ENCODE data around the gene BAIAP2L1. TPM values are rescaled to one million over a fixed set of nuclear protein-coding genes. Genes with fewer than 3 reads are reported as not detected.

Gene BAIAP2L1
- total and polyA plus RNA-seq, 2 donors from 2014 or later: 9.6 to 18.8 TPM

DNA sequence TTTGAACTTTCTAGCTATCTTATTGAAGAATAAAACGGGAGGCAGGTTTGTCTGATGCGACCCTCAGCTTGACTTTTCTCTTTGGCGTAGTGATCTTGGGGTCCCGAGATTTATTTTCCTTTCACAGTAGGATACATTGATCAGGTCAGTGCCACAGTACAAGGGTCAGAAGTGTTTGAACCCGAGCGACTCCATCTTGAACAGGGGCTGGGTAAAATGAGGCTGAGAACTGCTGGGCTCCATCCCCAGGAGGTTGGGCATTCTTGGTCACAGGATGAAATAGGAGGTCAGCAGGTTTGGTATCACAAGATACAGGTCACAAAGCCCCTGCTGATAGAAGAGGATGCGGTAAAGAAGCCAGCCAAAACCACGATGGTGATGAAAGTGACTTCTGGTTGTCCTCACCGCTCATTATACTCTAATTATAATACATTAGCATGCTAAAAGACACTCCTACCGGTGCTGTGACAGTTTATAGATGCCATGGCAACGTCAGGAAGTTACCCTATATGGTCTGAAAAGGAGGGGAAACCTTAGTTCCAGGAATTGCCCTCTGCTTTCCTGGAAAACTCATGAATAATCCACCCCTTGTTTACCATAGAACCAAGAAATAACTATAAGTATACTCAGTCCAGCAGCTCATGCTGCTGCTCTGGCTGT, 145.8 kb downstream of the BAIAP2L1 start:
- H3K4me3 ChIP-seq (ENCODE audit: low read length in 3 of 3): no peak overlapping the region
- H3K4me1 ChIP-seq (ENCODE audit: control insufficient read depth in 2 of 3, insufficient read depth in 2 of 3, low read depth in 1 of 3, low read length in 3 of 3): peaks cover 0 to 12% (median 10%) of the 10 kb centered on the region in 3 donors
- intact Hi-C loops (cut with DNase I): no loop called here
- DNase-seq (no peak), FAIRE-seq (no peak)
- TF ChIP-seq, protein P1, sequence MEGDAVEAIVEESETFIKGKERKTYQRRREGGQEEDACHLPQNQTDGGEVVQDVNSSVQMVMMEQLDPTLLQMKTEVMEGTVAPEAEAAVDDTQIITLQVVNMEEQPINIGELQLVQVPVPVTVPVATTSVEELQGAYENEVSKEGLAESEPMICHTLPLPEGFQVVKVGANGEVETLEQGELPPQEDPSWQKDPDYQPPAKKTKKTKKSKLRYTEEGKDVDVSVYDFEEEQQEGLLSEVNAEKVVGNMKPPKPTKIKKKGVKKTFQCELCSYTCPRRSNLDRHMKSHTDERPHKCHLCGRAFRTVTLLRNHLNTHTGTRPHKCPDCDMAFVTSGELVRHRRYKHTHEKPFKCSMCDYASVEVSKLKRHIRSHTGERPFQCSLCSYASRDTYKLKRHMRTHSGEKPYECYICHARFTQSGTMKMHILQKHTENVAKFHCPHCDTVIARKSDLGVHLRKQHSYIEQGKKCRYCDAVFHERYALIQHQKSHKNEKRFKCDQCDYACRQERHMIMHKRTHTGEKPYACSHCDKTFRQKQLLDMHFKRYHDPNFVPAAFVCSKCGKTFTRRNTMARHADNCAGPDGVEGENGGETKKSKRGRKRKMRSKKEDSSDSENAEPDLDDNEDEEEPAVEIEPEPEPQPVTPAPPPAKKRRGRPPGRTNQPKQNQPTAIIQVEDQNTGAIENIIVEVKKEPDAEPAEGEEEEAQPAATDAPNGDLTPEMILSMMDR (IDR thresholded peaks at IDR 0.05; ENCODE audit: borderline replicate concordance, extremely low read depth, insufficient read depth): no peak
- H3K36me3 ChIP-seq (ENCODE audit: control insufficient read depth in 2 of 3, insufficient read depth in 3 of 3, low read length in 3 of 3): peaks cover 0 to 2% (median 0%) of the 10 kb centered on the region in 3 donors
- H3K9me3 ChIP-seq (ENCODE audit: control insufficient read depth in 2 of 3, insufficient read depth in 1 of 3, low read length in 3 of 3): no peaks in the 10 kb centered on the region
- no peak overlapping the region for H3K9ac ChIP-seq (ENCODE audit: low read length in 3 of 3)
- no peak overlapping the region for H3K27ac ChIP-seq (ENCODE audit: low read depth in 2 of 2, low read length in 2 of 2)
- no peaks in the 10 kb centered on the region for H3K27me3 ChIP-seq (ENCODE audit: control insufficient read depth, insufficient read depth, low read length)

DNA sequence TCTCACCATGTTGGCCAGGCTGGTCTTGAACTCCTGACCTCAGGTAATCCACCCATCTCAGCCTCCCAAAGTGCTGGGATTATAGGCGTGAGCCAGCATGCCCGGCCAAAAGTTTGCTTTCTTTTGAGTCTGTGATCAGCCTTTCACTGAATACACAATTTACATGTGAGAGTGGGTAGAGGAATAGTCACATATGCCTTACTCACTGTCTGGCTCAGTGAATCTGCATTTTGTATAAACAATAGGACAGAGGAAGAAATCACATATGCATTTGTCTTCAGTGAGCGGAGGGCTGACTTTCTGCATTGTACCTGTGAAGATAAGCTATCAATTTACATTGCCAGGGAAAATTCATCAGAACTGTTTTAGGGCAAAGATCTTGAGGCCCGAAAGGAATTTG, 146.4 kb downstream of the BAIAP2L1 start:
- no peak overlapping the region for H3K4me3 ChIP-seq (ENCODE audit: low read length in 3 of 3)
- intact Hi-C loops (cut with DNase I): no loop called here
- no peak overlapping the region for H3K9ac ChIP-seq (ENCODE audit: low read length in 3 of 3)
- TF ChIP-seq, protein P1 (IDR thresholded peaks at IDR 0.05; ENCODE audit: borderline replicate concordance, extremely low read depth, insufficient read depth): no peak
- no peaks in the 10 kb centered on the region for H3K9me3 ChIP-seq (ENCODE audit: control insufficient read depth in 2 of 3, insufficient read depth in 1 of 3, low read length in 3 of 3)
- H3K4me1 ChIP-seq (ENCODE audit: control insufficient read depth in 2 of 3, insufficient read depth in 2 of 3, low read depth in 1 of 3, low read length in 3 of 3): peaks cover 0 to 12% (median 10%) of the 10 kb centered on the region in 3 donors
- no peak for FAIRE-seq
- no peaks in the 10 kb centered on the region for H3K27me3 ChIP-seq (ENCODE audit: control insufficient read depth, insufficient read depth, low read length)
- H3K36me3 ChIP-seq (ENCODE audit: control insufficient read depth in 2 of 3, insufficient read depth in 3 of 3, low read length in 3 of 3): peaks cover 0 to 2% (median 0%) of the 10 kb centered on the region in 3 donors
- H3K27ac ChIP-seq (ENCODE audit: low read depth in 2 of 2, low read length in 2 of 2): no peak overlapping the region
- no peak for DNase-seq

DNA sequence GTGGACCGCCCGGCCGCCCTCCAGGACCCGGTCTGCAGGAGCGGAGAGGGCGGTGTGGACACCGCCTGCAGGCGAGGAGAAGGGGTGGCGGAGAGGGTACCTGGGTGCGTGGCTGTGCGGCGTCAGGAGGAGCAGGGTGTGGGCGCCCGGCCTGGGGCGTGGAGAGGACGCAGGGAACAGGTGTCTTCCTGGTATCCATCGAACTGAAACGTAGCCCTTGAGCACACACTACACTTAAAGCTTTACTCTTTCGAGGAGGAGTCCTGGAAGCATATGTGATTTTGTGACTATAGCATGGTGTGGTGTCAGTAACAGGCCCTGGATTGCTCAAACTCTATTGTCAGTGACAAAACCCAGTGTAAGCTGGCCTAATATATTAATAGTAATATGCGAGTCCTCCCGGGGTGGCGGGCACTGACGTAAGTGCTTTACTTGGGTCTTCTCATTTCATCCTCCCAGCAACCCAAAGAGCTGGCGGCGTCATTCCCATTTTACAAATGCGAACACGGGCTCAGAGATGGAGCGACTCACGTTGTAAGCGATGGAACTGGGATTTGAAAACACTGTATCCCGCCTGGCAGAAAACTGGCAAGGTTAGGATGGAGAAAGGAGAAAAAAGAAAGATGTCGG, 148.3 kb downstream of the BAIAP2L1 start:
- intact Hi-C loops (cut with DNase I): no loop called here
- peak overlapping the region; percentile 70 to 97 (median 86) for H3K4me3 ChIP-seq (ENCODE audit: low read length in 3 of 3)
- TF ChIP-seq, protein P1 (IDR thresholded peaks at IDR 0.05; ENCODE audit: borderline replicate concordance, extremely low read depth, insufficient read depth): no peak
- H3K9me3 ChIP-seq (ENCODE audit: control insufficient read depth in 2 of 3, insufficient read depth in 1 of 3, low read length in 3 of 3): no peaks in the 10 kb centered on the region
- H3K4me1 ChIP-seq (ENCODE audit: control insufficient read depth in 2 of 3, insufficient read depth in 2 of 3, low read depth in 1 of 3, low read length in 3 of 3): peaks cover 0 to 14% (median 12%) of the 10 kb centered on the region in 3 donors
- no peaks in the 10 kb centered on the region for H3K27me3 ChIP-seq (ENCODE audit: control insufficient read depth, insufficient read depth, low read length)
- H3K9ac ChIP-seq (ENCODE audit: low read length in 3 of 3): peak overlapping the region; percentile 27 to 76 (median 72)
- no peak for DNase-seq
- no peak for FAIRE-seq
- peak overlapping the region; percentile 29 to 51 for H3K27ac ChIP-seq (ENCODE audit: low read depth in 2 of 2, low read length in 2 of 2)
- no peaks in the 10 kb centered on the region for H3K36me3 ChIP-seq (ENCODE audit: control insufficient read depth in 2 of 3, insufficient read depth in 3 of 3, low read length in 3 of 3)

Data from kidney (tissue), 14 donors.